Heart left ventricle (tissue), 16 donors: Measurements from ENCODE around the gene LY6G5B. TPM values are rescaled to one million over a fixed set of nuclear protein-coding genes. Genes with fewer than 3 reads are reported as not detected.
A peak's percentile ranks its signal among the peaks of the same experiment; 100 is the strongest.

Experiments used
- ATAC-seq, 4 donors: fragments of 200-7000 bp; cut with Tn5 transposase; one replicate each; pipeline ENCODE4 v1.9.1; 2020 to 2022; ENCODE audit warnings: moderate library complexity in 4 of 4, mild to moderate bottlenecking in 3 of 4, moderate number of reproducible peaks in 1 of 4
- DNase-seq, 5 donors: peaks; one replicate each; pipeline ENCODE4 v3.0.0-alpha.2; 2020
- H3K27ac ChIP-seq, 12 donors: fragments of 200-600 bp; sonication (generic) in 4 of 12; one replicate each; pipeline versions ENCODE4 v1.5.0 to v1.8.0; 2016 to 2022; ENCODE audit warnings: mild to moderate bottlenecking in 2 of 12
- H3K27me3 ChIP-seq, 9 donors: fragments of 200-600 bp; sonication (generic) in 2 of 9; one replicate each; pipeline versions ENCODE4 v1.5.1 to v1.8.0; 2016 to 2022; ENCODE audit warnings: mild to moderate bottlenecking in 3 of 9
- H3K36me3 ChIP-seq, 9 donors: fragments of 200-600 bp; sonication (generic) in 2 of 9; one replicate each; pipeline versions ENCODE4 v1.5.0 to v1.8.0; 2018 to 2022; ENCODE audit warnings: mild to moderate bottlenecking in 2 of 9
- H3K4me1 ChIP-seq, 12 donors: fragments of 200-600 bp; sonication (generic) in 4 of 12; one replicate each; pipeline versions ENCODE4 v1.5.0 to v1.8.0; 2016 to 2022; ENCODE audit warnings: mild to moderate bottlenecking in 3 of 12
- H3K4me3 ChIP-seq, 12 donors: fragments of 200-600 bp; sonication (generic) in 4 of 12; one replicate each; pipeline versions ENCODE4 v1.5.0 to v1.8.0; 2017 to 2022; ENCODE audit warnings: mild to moderate bottlenecking in 9 of 12, moderate library complexity in 4 of 12
- H3K9me3 ChIP-seq, 12 donors: fragments of 200-600 bp; sonication (generic) in 4 of 12; one replicate each; pipeline versions ENCODE4 v1.5.0 to v1.8.0; 2016 to 2022; ENCODE audit warnings: mild to moderate bottlenecking in 1 of 12
- POLR2A ChIP-seq, 2 donors: fragments of 450-650 bp; IDR thresholded peaks; one replicate each; pipeline ENCODE4 v1.6.1; 2017; ENCODE audit warnings: antibody characterized with exemption in 2 of 2, mild to moderate bottlenecking in 2 of 2, moderate library complexity in 2 of 2
- WGBS, 4 donors: extraction: QIAGEN DNeasy Blood & Tissue Kit in 2 of 4; methylation state at CpG; one replicate each; pipeline versions ENCODE4 v1.1.5 to v1.1.7; 2013 to 2018; 5-methylcytosine and 5-hydroxymethylcytosine counted together
- intact Hi-C, 10 donors: fragments of 100-400 bp; cut with DNase I; formaldehyde crosslinking; loops; one replicate each; pipeline versions ENCODE4 v1.11.1 to v1.14.2; 2022
- polyA plus RNA-seq, 2 donors: library from polyadenylated mRNA; stranded (reverse); fragments of 200-250 nt; gene quantifications; one replicate each; pipeline ENCODE4 v1.2.3, GENCODE V29; 2013
- total RNA-seq, 9 donors: library from RNA; depleted of rRNA in 2 of 9; stranded (reverse); fragments of >200 nt in 2 of 9; fragmentation: NEBNext Ultra II Directional in 3 of 9; extraction: Animal tissue kit (Norgen Biotek cat#: 25700) in 3 of 9; gene quantifications; one replicate each; pipeline versions ENCODE4 v1.1.0 to v1.2.4, GENCODE V29; 2016 to 2023
- TF ChIP-seq, protein P1 (sequence below), 12 donors: fragments of 200-600 bp; sonication (generic) in 4 of 12; IDR thresholded peaks; one replicate each; pipeline versions ENCODE4 v1.5.0 to v1.8.0; 2018 to 2022; ENCODE audit warnings: antibody characterized with exemption in 12 of 12, mild to moderate bottlenecking in 5 of 12
- donor health status: ischemic (EF 13 %, LVEDD 7.1; RV severe dilation, severe dysfunction).
- donor health status: healthy with polysubstance abuse.
- donor health status: DM: no; HTN: yes; CAD: no.
- donor health status: DM: no; HTN: no; CAD: no.
- donor health status: ischemic (EF 25% LVEDD 6.9; RV normal size, moderate dysfunction).
- donor health status: ischemic (EF 25% LVEDD 5.7; RV mildly dilated, moderate dysfunction).
- donor health status: healthy.
- donor health status: DM: yes; HTN: yes; CAD: no.
- donor health status: ischemic (EF 35%, LVEDD 5.7; RV mildly dilated, moderate dysfunction).
- donor health status: nonischemic (EF 11% LVEDD 7.7; RV severe dilation, severe dysfunction).
- donor health status: DM: yes; HTN: yes; CAD: no.
- donor health status: PGD.
- donor health status: ischemic (EF 29% LVEDD 5.4; RV normal size, mild dysfunction).
- donor health status: nonischemic (EF 23%, LVEDD 6.1; RV moderate dilation, normal function).

Gene LY6G5B
- total and polyA plus RNA-seq, 11 donors = 1.4 to 12.0 (median 4.6) TPM

DNA sequence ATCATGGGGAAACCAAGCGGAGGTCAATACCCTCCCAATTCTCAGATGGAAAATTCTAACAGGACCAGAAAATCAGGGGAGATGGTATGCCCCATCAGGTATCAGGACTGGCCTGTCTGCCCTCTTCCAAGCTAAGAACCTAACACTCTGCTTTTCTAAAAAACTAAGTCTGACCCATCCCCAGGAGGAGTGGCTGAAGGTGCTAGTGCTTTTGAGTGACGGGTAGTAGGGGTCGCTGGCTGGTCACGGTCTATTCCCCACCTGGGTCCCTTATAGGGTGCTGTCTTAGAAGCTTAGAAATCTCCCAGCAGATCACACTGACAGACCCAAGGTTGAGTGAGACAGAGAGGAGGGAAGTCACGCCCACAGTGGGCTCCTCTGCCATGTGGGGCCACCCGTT lies 23.8 kb downstream of the LY6G5B start:
- Histone ChIP-seq H3K9me3 (no peaks in the 10 kb centered on the region), H3K4me3 (no peak overlapping the region), H3K36me3 (peaks cover 0 to 100% (median 96%) of the 10 kb centered on the region in 9 donors), H3K27ac (no peak overlapping the region), H3K4me1 (peaks cover 0 to 11% (median 0%) of the 10 kb centered on the region in 12 donors), H3K27me3 (no peaks in the 10 kb centered on the region)
- ATAC-seq (no peak), DNase-seq (no peak)
- WGBS, 4 donors = 90 to 92% (median 91%) methylated on average over 6 of the region's 6 CpGs
- TF ChIP-seq POLR2A (IDR thresholded peaks at IDR 0.05) = no peak
- TF ChIP-seq, protein P1, sequence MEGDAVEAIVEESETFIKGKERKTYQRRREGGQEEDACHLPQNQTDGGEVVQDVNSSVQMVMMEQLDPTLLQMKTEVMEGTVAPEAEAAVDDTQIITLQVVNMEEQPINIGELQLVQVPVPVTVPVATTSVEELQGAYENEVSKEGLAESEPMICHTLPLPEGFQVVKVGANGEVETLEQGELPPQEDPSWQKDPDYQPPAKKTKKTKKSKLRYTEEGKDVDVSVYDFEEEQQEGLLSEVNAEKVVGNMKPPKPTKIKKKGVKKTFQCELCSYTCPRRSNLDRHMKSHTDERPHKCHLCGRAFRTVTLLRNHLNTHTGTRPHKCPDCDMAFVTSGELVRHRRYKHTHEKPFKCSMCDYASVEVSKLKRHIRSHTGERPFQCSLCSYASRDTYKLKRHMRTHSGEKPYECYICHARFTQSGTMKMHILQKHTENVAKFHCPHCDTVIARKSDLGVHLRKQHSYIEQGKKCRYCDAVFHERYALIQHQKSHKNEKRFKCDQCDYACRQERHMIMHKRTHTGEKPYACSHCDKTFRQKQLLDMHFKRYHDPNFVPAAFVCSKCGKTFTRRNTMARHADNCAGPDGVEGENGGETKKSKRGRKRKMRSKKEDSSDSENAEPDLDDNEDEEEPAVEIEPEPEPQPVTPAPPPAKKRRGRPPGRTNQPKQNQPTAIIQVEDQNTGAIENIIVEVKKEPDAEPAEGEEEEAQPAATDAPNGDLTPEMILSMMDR (IDR thresholded peaks at IDR 0.05) = no peak
- intact Hi-C loops = no loop called here

DNA sequence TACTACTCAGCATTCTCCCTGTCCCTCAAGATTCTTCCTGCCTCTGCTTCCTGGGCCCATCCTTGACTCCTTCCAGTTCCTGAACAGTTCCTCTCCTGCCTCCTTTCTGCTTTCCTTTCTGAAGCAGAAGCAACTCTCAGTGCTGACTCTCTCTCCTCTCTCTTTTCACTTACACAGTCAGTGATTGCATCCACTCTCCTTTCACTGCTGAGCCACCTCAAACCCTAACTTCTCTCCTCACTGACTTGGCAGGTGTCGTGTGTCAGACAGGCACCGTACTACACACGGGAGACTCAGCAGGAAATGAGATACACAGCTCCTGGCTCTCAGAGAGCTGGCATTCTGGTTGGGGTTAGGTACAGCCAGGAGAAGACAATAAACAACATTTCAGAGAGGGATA lies 27.8 kb downstream of the LY6G5B start:
- no peak for DNase-seq
- intact Hi-C loops = no loop called here
- TF ChIP-seq, protein P1 (IDR thresholded peaks at IDR 0.05) = no peak
- no peak for TF ChIP-seq POLR2A (IDR thresholded peaks at IDR 0.05)
- peaks cover 3 to 33% (median 16%) of the 10 kb centered on the region in 12 donors for H3K4me1 ChIP-seq
- peaks cover 0 to 86% (median 80%) of the 10 kb centered on the region in 9 donors for H3K36me3 ChIP-seq
- no peak overlapping the region for H3K4me3 ChIP-seq
- no peaks in the 10 kb centered on the region for H3K9me3 ChIP-seq
- 44 to 58% (median 47%) methylated on average over 3 of the region's 3 CpGs for WGBS, 4 donors
- ATAC-seq = no peak
- no peaks in the 10 kb centered on the region for H3K27me3 ChIP-seq
- H3K27ac ChIP-seq = no peak overlapping the region

DNA sequence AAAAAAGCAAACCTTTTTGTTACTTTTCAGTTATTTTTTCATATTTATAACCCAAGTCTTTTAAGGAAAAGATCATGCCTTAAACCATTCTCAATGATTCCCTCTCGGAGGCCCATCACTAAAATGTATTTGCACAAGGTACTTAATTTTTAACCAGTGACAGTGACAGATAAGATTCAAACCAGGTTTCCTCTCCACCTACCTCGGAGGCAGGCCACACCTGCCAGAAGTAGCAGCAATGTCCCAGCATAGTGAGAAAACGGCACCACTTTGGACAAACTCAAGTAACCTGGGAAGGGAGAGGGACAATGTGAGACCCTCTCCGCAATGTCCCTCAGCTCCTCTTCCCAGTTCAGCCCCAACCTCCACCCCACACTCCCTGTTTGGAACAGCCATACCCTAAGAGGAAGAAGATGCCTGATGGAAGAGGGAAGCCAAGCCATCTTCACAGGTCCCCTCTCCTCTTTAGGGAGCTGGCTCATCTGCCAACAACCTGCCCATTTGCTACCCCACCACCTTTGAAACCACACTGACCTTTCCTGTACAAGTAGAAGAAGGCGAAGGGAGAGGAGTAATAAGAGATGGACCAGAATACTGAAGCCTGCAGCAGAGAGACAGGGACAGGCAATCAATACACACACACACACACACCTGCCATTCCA lies 31.1 kb downstream of the LY6G5B start:
- peaks cover 0 to 53% (median 46%) of the 10 kb centered on the region in 9 donors for H3K36me3 ChIP-seq
- H3K27me3 ChIP-seq = no peaks in the 10 kb centered on the region
- intact Hi-C loops = loop anchor here in 2 of 10 donors (5.0 kb wide), 2 partner anchors 36 to 131 kb away; partner anchors contain the start of gene CLIC1 (in 1 of the 2)
- no peaks in the 10 kb centered on the region for H3K9me3 ChIP-seq
- no peak for DNase-seq
- no peak for ATAC-seq
- WGBS, 4 donors = 88 to 92% (median 89%) methylated on average over 5 of the region's 5 CpGs
- no peak for TF ChIP-seq POLR2A (IDR thresholded peaks at IDR 0.05)
- TF ChIP-seq, protein P1 (IDR thresholded peaks at IDR 0.05) = no peak
- peak overlapping the region in 3 of 12 donors; percentile 74 to 99 (median 80) for H3K4me3 ChIP-seq
- H3K27ac ChIP-seq = no peak overlapping the region
- peaks cover 3 to 38% (median 21%) of the 10 kb centered on the region in 12 donors for H3K4me1 ChIP-seq

DNA sequence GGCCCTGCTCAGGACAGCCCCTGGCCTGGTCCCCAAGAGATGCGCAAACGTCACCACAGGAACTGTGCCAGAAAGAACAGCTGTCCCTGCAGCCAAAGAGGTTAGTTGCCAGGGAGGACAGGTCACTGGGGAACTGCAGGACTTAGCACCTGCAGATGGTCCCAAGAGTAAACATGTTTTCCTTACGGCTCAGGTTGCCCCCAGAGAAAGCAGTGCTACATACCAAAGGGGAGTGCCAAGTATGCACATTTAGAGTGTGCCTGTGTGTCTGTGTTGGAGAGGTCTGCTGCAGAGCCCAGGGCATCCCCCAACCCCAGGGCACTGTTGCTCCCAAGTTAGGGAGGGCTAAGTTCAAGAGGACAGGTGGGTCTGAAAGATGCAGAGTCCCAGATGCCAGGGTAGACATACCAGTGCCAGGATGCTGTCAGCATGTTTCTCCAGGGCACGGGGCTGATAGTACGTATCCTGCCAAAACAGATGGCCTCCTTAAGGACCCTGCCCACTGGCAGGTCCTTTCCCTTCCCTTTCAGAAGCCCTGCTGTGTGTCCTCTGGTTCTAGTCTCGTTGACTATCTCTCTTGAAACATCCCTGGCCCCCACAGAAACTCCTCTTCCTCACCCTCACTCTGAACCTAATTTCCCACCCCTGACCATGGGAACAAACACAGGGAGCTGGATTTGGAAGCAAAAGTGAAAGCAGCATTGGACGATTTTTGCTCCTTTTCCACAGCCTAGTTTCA lies 32.1 kb downstream of the LY6G5B start:
- 16 to 21% (median 18%) methylated on average over 7 of the region's 7 CpGs for WGBS, 4 donors
- H3K27ac ChIP-seq = peak overlapping the region; percentile 90 to 100 (median 98)
- peaks cover 3 to 38% (median 21%) of the 10 kb centered on the region in 12 donors for H3K4me1 ChIP-seq
- peak overlapping the region; percentile 58 to 99 (median 78) for H3K4me3 ChIP-seq
- peaks cover 0 to 43% (median 37%) of the 10 kb centered on the region in 9 donors for H3K36me3 ChIP-seq
- intact Hi-C loops = loop anchor here in 4 of 10 donors (2.0 to 5.0 kb wide), 3 partner anchors 27 to 130 kb away; partner anchors contain the start of genes DDAH2 (in 2 of the 4) and CLIC1 (in 1 of the 4)
- no peaks in the 10 kb centered on the region for H3K9me3 ChIP-seq
- H3K27me3 ChIP-seq = no peaks in the 10 kb centered on the region
- ATAC-seq = peak in 1 of 4 donors; percentile 8
- TF ChIP-seq POLR2A (IDR thresholded peaks at IDR 0.05) = no peak
- TF ChIP-seq, protein P1 (IDR thresholded peaks at IDR 0.05) = no peak
- peak in 4 of 5 donors; percentile 39 to 65 (median 56) for DNase-seq
